Endodermal cell (in vitro differentiated cells): ENCODE data around the gene PTPN20. TPM values are rescaled to one million over a fixed set of nuclear protein-coding genes. Genes with fewer than 3 reads are reported as not detected.

Source experiments
- DNase-seq: peaks from one replicate; pipeline ENCODE4 v3.0.0-alpha.2; 2017
- H3K27ac ChIP-seq: 2 replicates; pipeline ENCODE4 v1.5.1; 2013; ENCODE audit warnings: mild to moderate bottlenecking, low read depth, low read length, moderate library complexity
- H3K27me3 ChIP-seq: 2 replicates; pipeline ENCODE4 v1.6.1; 2013; ENCODE audit warnings: mild to moderate bottlenecking, low read length, moderate library complexity; ENCODE audit not compliant: insufficient read depth, control insufficient read depth, poor library complexity, severe bottlenecking
- H3K36me3 ChIP-seq: 2 replicates; pipeline ENCODE4 v1.7.0; 2013; ENCODE audit warnings: mild to moderate bottlenecking, low read length, moderate library complexity; ENCODE audit not compliant: control insufficient read depth, insufficient read depth
- H3K4me1 ChIP-seq: one replicate; pipeline ENCODE4 v1.7.0; 2013; ENCODE audit warnings: low read length; ENCODE audit not compliant: control insufficient read depth, insufficient read depth
- H3K4me3 ChIP-seq: 2 replicates; pipeline ENCODE4 v1.5.1; 2013; ENCODE audit warnings: mild to moderate bottlenecking, low read length, moderate library complexity
- H3K9ac ChIP-seq: 2 replicates; pipeline ENCODE4 v1.6.1; 2013; ENCODE audit warnings: mild to moderate bottlenecking, low read length, moderate library complexity; ENCODE audit not compliant: poor library complexity, severe bottlenecking; ENCODE audit errors: extremely low read depth
- H3K9me3 ChIP-seq: 2 replicates; pipeline ENCODE4 v1.6.1; 2013; ENCODE audit warnings: mild to moderate bottlenecking, low read length, moderate library complexity; ENCODE audit not compliant: control insufficient read depth
- H3K27ac Mint-ChIP-seq: 2 replicates; pipeline ENCODE4 v1.8.0; 2020; ENCODE audit warnings: mixed read lengths
- H3K27me3 Mint-ChIP-seq: 2 replicates; pipeline ENCODE4 v1.8.0; 2021; ENCODE audit warnings: mild to moderate bottlenecking, mixed read lengths; ENCODE audit not compliant: insufficient read depth
- H3K36me3 Mint-ChIP-seq: 2 replicates; pipeline ENCODE4 v1.8.0; 2020; ENCODE audit warnings: low read depth, mixed read lengths
- H3K4me1 Mint-ChIP-seq: 2 replicates; pipeline ENCODE4 v1.8.0; 2020; ENCODE audit warnings: mixed read lengths
- H3K4me3 Mint-ChIP-seq: 2 replicates; pipeline ENCODE4 v1.8.0; 2020; ENCODE audit warnings: mild to moderate bottlenecking, moderate library complexity, mixed read lengths
- H3K9me3 Mint-ChIP-seq: 2 replicates; pipeline ENCODE4 v1.8.0; 2020; ENCODE audit warnings: mild to moderate bottlenecking, mixed read lengths
- CTCF ChIP-seq: fragments of 200-600 bp; sonication (generic); conservative IDR thresholded peaks from 2 replicates; pipeline ENCODE4 v1.5.0; 2021; ENCODE audit warnings: antibody characterized with exemption, mild to moderate bottlenecking
- whole genome bisulfite sequencing, 2 experiments: methylation state at CpG; one replicate each; pipeline versions ENCODE4 v1.1.5 to v1.1.7; 2013; ENCODE audit warnings: missing lambda C conversion rate in 2 of 2, mixed read lengths in 1 of 2; ENCODE audit not compliant: insufficient coverage in 1 of 2, insufficient read length in 1 of 2; 5-methylcytosine and 5-hydroxymethylcytosine counted together
- total RNA-seq, 2 donors: library from RNA; stranded (reverse); fragmentation: NEBNext Ultra II Directional in 1 of 2; extraction: Animal tissue kit (Norgen Biotek cat#: 25700) in 1 of 2; gene quantifications; 2 replicates in 1 of 2; 3 replicates in 1 of 2; pipeline ENCODE4 v1.2.1, GENCODE V29; 2021

The PTPN20 gene
- total RNA-seq, 2 donors from 2014 or later = 0.53 TPM; not detected in 1

GRCh38 chr10:47024046-47024322 is 112.8 kb downstream of the PTPN20 start:
- H3K27ac Mint-ChIP-seq = no peak overlapping the region
- no peak for TF ChIP-seq CTCF
- no peaks in the 10 kb centered on the region for H3K9me3 Mint-ChIP-seq
- Histone ChIP-seq H3K9me3 (no peaks in the 10 kb centered on the region), H3K27me3 (no peaks in the 10 kb centered on the region), H3K36me3 (no peaks in the 10 kb centered on the region), H3K4me1 (no peaks in the 10 kb centered on the region), H3K27ac (no peak overlapping the region), H3K9ac (no peak overlapping the region), H3K4me3 (no peak overlapping the region)
- 100% methylated on average over 1 of the region's 1 CpG; no CpG with 5 or more reads in 1 of the 2 experiments for WGBS, 2 experiments
- H3K27me3 Mint-ChIP-seq = no peaks in the 10 kb centered on the region
- H3K4me3 Mint-ChIP-seq = no peak overlapping the region
- DNase-seq = peak; percentile 23
- no peaks in the 10 kb centered on the region for H3K4me1 Mint-ChIP-seq
- H3K36me3 Mint-ChIP-seq = no peaks in the 10 kb centered on the region

- DNase-seq = peak; percentile 91
- TF ChIP-seq CTCF = peak; percentile 95
- H3K36me3 ChIP-seq = no peaks in the 10 kb centered on the region
- H3K4me1 ChIP-seq = no peaks in the 10 kb centered on the region
- H3K27me3 ChIP-seq = no peaks in the 10 kb centered on the region
- Mint-ChIP-seq H3K27me3 (no peaks in the 10 kb centered on the region), H3K4me3 (no peak overlapping the region), H3K9me3 (no peaks in the 10 kb centered on the region), H3K4me1 (no peaks in the 10 kb centered on the region), H3K27ac (peak overlapping the region; percentile 62), H3K36me3 (no peaks in the 10 kb centered on the region)
- H3K9me3 ChIP-seq = no peaks in the 10 kb centered on the region
- 40 to 45% methylated on average over 4 to 9 of the region's 9 CpGs for WGBS, 2 experiments
- H3K4me3 ChIP-seq = no peak overlapping the region
- H3K27ac ChIP-seq = no peak overlapping the region
- no peak overlapping the region for H3K9ac ChIP-seq
Observed at GRCh38 chr10:47024399-47025252, 113.4 kb downstream of the PTPN20 start.

GRCh38 chr10:47025253-47025539 is 114.0 kb downstream of the PTPN20 start:
- H3K36me3 Mint-ChIP-seq = no peaks in the 10 kb centered on the region
- no peaks in the 10 kb centered on the region for H3K4me1 Mint-ChIP-seq
- Histone ChIP-seq H3K9me3 (no peaks in the 10 kb centered on the region), H3K9ac (no peak overlapping the region), H3K4me1 (no peaks in the 10 kb centered on the region), H3K27ac (no peak overlapping the region), H3K36me3 (no peaks in the 10 kb centered on the region), H3K27me3 (no peaks in the 10 kb centered on the region), H3K4me3 (no peak overlapping the region)
- H3K27ac Mint-ChIP-seq = no peak overlapping the region
- H3K27me3 Mint-ChIP-seq = no peaks in the 10 kb centered on the region
- no peak for DNase-seq
- TF ChIP-seq CTCF = no peak
- 40 to 83% methylated on average over 1 to 4 of the region's 4 CpGs for WGBS, 2 experiments
- H3K4me3 Mint-ChIP-seq = no peak overlapping the region
- no peaks in the 10 kb centered on the region for H3K9me3 Mint-ChIP-seq
